ENCODE data around the gene SMOC2.

SMOC2 gene

DNA sequence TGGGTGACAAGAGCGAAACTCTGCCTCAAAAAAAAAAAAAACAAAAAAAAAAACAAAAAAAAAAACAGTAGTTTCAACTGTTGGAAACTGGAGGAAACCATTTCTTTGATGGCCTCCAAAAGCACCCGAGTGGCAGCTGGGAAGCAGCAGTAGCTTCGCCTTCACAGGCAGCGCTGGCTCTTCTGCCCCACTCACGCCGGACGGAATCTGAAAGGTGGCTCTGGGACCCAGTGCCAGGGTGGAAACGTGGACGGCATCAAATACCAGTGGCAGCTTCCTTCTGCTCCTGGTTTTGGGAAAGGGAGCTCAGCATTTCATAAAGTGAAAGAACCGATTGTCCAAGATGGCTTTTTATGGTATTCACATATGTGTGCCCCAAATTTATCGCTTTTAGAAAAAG lies 159.4 kb downstream of the SMOC2 start:
- no peak for DNase-seq (ENCODE audit: low spot score)
- no peaks in the 10 kb centered on the region for H3K36me3 ChIP-seq (ENCODE audit: low read depth)
- no peaks in the 10 kb centered on the region for H3K9me3 ChIP-seq (ENCODE audit: severe bottlenecking)
- H3K27me3 ChIP-seq (ENCODE audit: insufficient read depth, poor library complexity, severe bottlenecking) = no peaks in the 10 kb centered on the region
- H3K27ac ChIP-seq (ENCODE audit: poor library complexity, severe bottlenecking) = no peak overlapping the region
- TF ChIP-seq, protein P1, sequence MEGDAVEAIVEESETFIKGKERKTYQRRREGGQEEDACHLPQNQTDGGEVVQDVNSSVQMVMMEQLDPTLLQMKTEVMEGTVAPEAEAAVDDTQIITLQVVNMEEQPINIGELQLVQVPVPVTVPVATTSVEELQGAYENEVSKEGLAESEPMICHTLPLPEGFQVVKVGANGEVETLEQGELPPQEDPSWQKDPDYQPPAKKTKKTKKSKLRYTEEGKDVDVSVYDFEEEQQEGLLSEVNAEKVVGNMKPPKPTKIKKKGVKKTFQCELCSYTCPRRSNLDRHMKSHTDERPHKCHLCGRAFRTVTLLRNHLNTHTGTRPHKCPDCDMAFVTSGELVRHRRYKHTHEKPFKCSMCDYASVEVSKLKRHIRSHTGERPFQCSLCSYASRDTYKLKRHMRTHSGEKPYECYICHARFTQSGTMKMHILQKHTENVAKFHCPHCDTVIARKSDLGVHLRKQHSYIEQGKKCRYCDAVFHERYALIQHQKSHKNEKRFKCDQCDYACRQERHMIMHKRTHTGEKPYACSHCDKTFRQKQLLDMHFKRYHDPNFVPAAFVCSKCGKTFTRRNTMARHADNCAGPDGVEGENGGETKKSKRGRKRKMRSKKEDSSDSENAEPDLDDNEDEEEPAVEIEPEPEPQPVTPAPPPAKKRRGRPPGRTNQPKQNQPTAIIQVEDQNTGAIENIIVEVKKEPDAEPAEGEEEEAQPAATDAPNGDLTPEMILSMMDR (IDR thresholded peaks at IDR 0.05; ENCODE audit: poor library complexity, severe bottlenecking) = no peak
- H3K4me3 ChIP-seq (ENCODE audit: severe bottlenecking) = no peak overlapping the region
- ATAC-seq (ENCODE audit: low read depth) = no peak
- no peaks in the 10 kb centered on the region for H3K4me1 ChIP-seq (ENCODE audit: insufficient read depth, poor library complexity, severe bottlenecking)

DNA sequence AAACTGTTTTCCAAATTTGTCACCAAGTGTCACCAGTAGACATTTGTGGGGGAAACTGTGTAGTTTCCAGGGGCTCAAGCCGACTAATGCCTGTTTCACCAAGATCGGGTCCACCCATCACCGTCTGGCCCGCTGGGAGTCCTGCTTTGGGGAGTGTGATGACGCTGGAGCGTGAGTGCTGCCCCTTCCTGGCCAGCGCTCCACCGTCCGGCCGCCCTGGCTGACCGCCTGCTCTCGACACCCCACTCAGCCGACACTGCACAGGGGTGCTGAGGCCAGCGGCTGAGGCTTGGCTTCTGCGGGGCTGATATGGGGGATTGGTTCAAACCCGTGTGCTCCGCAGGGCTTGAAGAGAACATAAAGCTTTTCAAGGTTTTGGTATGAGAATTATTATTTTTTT lies 160.1 kb downstream of the SMOC2 start:
- H3K36me3 ChIP-seq (ENCODE audit: low read depth) = no peaks in the 10 kb centered on the region
- H3K27ac ChIP-seq (ENCODE audit: poor library complexity, severe bottlenecking) = no peak overlapping the region
- H3K4me1 ChIP-seq (ENCODE audit: insufficient read depth, poor library complexity, severe bottlenecking) = peaks cover 4% of the 10 kb centered on the region
- DNase-seq (ENCODE audit: low spot score) (no peak), ATAC-seq (ENCODE audit: low read depth) (no peak)
- no peaks in the 10 kb centered on the region for H3K27me3 ChIP-seq (ENCODE audit: insufficient read depth, poor library complexity, severe bottlenecking)
- no peaks in the 10 kb centered on the region for H3K9me3 ChIP-seq (ENCODE audit: severe bottlenecking)
- TF ChIP-seq, protein P1 (IDR thresholded peaks at IDR 0.05; ENCODE audit: poor library complexity, severe bottlenecking) = no peak
- H3K4me3 ChIP-seq (ENCODE audit: severe bottlenecking) = no peak overlapping the region

- Histone ChIP-seq H3K9me3 (ENCODE audit: severe bottlenecking) (no peaks in the 10 kb centered on the region), H3K27ac (ENCODE audit: poor library complexity, severe bottlenecking) (no peak overlapping the region), H3K27me3 (ENCODE audit: insufficient read depth, poor library complexity, severe bottlenecking) (no peaks in the 10 kb centered on the region), H3K36me3 (ENCODE audit: low read depth) (no peaks in the 10 kb centered on the region), H3K4me3 (ENCODE audit: severe bottlenecking) (no peak overlapping the region), H3K4me1 (ENCODE audit: insufficient read depth, poor library complexity, severe bottlenecking) (peaks cover 6% of the 10 kb centered on the region)
- TF ChIP-seq, protein P1 (IDR thresholded peaks at IDR 0.05; ENCODE audit: poor library complexity, severe bottlenecking) = no peak
- DNase-seq (ENCODE audit: low spot score) (no peak), ATAC-seq (ENCODE audit: low read depth) (no peak)
Observed at GRCh38 chr6:168601546-168601945, 160.6 kb downstream of the SMOC2 start.

DNA sequence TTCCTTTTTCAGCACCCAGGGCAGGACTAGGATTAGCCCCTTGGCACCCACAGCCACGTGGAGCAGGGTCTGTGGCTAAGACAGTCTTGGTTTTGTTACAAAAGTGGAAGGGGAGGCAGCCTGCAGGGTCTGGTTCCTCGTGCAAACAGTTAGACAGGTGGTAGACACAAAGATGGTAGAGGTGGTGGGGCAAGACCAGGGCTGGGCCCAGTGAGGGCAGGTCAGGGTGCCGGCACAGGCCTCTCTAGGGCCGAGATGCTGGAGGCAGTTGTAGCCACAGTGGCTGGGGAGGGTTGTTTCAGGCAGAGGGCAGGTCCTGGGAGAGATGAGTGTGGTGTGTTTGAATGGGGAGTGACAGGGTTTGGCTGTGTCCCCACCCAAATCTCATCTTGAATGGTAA lies 161.6 kb downstream of the SMOC2 start:
- no peaks in the 10 kb centered on the region for H3K27me3 ChIP-seq (ENCODE audit: insufficient read depth, poor library complexity, severe bottlenecking)
- TF ChIP-seq, protein P1 (IDR thresholded peaks at IDR 0.05; ENCODE audit: poor library complexity, severe bottlenecking) = no peak
- ATAC-seq (ENCODE audit: low read depth) (no peak), DNase-seq (ENCODE audit: low spot score) (no peak)
- no peaks in the 10 kb centered on the region for H3K9me3 ChIP-seq (ENCODE audit: severe bottlenecking)
- H3K4me3 ChIP-seq (ENCODE audit: severe bottlenecking) = no peak overlapping the region
- no peaks in the 10 kb centered on the region for H3K36me3 ChIP-seq (ENCODE audit: low read depth)
- no peak overlapping the region for H3K27ac ChIP-seq (ENCODE audit: poor library complexity, severe bottlenecking)
- peaks cover 7% of the 10 kb centered on the region for H3K4me1 ChIP-seq (ENCODE audit: insufficient read depth, poor library complexity, severe bottlenecking)

DNA sequence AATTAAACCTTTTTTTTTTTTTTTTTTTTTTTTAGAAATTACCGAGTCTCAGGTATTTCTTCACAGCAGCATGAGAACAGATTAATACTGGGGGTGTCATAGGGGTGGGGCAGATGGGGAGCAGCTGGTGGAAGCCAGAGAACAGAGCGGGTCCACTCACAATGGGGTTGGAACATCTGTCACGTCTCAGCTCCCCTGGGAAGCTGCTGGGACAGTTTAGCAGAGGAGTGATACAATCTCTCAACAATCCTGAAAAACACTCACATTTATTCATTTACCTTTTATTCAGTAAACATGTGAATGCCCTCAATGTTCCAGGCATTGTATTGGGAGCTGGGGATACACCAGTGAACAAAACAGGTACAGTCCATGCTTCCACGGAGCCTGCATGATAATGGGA lies 162.2 kb downstream of the SMOC2 start:
- H3K9me3 ChIP-seq (ENCODE audit: severe bottlenecking) = no peaks in the 10 kb centered on the region
- ATAC-seq (ENCODE audit: low read depth) (no peak), DNase-seq (ENCODE audit: low spot score) (no peak)
- TF ChIP-seq, protein P1 (IDR thresholded peaks at IDR 0.05; ENCODE audit: poor library complexity, severe bottlenecking) = no peak
- H3K4me3 ChIP-seq (ENCODE audit: severe bottlenecking) = no peak overlapping the region
- H3K36me3 ChIP-seq (ENCODE audit: low read depth) = no peaks in the 10 kb centered on the region
- H3K4me1 ChIP-seq (ENCODE audit: insufficient read depth, poor library complexity, severe bottlenecking) = peaks cover 13% of the 10 kb centered on the region
- H3K27ac ChIP-seq (ENCODE audit: poor library complexity, severe bottlenecking) = no peak overlapping the region
- H3K27me3 ChIP-seq (ENCODE audit: insufficient read depth, poor library complexity, severe bottlenecking) = no peaks in the 10 kb centered on the region
